ENCODE measurements around the gene PITRM1. TPM values are rescaled to one million over a fixed set of nuclear protein-coding genes. Genes with fewer than 3 reads are reported as not detected.

PITRM1 gene
- total and polyA plus RNA-seq, 7 donors, result 51.0 to 112 (median 78.8) TPM

- Histone ChIP-seq H3K4me3 (no peak overlapping the region), H3K4me1 (no peaks in the 10 kb centered on the region), H3K27ac (no peak overlapping the region), H3K27me3 (ENCODE audit: insufficient read depth in 3 of 3, low read length in 2 of 3) (peaks cover 0 to 2% (median 0%) of the 10 kb centered on the region in 3 donors), H3K9me3 (no peaks in the 10 kb centered on the region), H3K36me3 (ENCODE audit: insufficient read depth in 1 of 2, low read depth in 1 of 2) (no peaks in the 10 kb centered on the region)
- 73 to 77% (median 77%) methylated on average over 11 of the region's 11 CpGs for WGBS, 3 donors
- TF ChIP-seq, protein P1, sequence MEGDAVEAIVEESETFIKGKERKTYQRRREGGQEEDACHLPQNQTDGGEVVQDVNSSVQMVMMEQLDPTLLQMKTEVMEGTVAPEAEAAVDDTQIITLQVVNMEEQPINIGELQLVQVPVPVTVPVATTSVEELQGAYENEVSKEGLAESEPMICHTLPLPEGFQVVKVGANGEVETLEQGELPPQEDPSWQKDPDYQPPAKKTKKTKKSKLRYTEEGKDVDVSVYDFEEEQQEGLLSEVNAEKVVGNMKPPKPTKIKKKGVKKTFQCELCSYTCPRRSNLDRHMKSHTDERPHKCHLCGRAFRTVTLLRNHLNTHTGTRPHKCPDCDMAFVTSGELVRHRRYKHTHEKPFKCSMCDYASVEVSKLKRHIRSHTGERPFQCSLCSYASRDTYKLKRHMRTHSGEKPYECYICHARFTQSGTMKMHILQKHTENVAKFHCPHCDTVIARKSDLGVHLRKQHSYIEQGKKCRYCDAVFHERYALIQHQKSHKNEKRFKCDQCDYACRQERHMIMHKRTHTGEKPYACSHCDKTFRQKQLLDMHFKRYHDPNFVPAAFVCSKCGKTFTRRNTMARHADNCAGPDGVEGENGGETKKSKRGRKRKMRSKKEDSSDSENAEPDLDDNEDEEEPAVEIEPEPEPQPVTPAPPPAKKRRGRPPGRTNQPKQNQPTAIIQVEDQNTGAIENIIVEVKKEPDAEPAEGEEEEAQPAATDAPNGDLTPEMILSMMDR (IDR thresholded peaks at IDR 0.05), result no peak
- intact Hi-C loops (cut with DNase I), result no loop called here
- DNase-seq (no peak), ATAC-seq (no peak)
Measured at GRCh38 chr10:3206511-3207157, 34.1 kb upstream of the PITRM1 start.

DNA sequence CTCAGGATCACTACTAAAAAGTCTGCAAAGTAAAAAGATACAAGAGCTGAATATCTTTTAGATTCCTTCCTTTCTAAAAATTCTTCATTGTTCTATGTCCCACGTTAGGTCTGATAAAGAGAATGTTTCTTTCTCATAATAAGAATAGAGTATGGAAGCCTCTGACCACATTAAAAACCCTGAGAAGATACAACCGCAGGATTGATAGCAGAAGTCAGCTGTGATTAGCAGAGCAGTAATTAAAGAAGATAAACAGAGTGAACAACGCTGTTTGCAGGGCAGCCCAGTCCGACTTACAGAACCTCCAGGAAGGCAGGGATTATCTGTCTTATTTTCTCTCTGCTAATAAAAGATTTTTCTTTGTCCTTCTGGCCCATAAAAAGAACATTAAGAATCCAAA is 31.4 kb upstream of the PITRM1 start:
- intact Hi-C loops (cut with DNase I), result loop anchor here in 1 of 2 donors (2.0 kb wide), 1 partner anchor 1569 kb away; no protein-coding TSS in a partner anchor
- Histone ChIP-seq H3K9me3 (no peaks in the 10 kb centered on the region), H3K4me1 (no peaks in the 10 kb centered on the region), H3K36me3 (ENCODE audit: insufficient read depth in 1 of 2, low read depth in 1 of 2) (no peaks in the 10 kb centered on the region), H3K27me3 (ENCODE audit: insufficient read depth in 3 of 3, low read length in 2 of 3) (no peaks in the 10 kb centered on the region), H3K27ac (no peak overlapping the region), H3K4me3 (no peak overlapping the region)
- no peak for DNase-seq
- WGBS, 3 donors, result 73 to 82% (median 76%) methylated on average over 4 of the region's 4 CpGs
- no peak for ATAC-seq
- TF ChIP-seq, protein P1 (IDR thresholded peaks at IDR 0.05), result no peak

DNA sequence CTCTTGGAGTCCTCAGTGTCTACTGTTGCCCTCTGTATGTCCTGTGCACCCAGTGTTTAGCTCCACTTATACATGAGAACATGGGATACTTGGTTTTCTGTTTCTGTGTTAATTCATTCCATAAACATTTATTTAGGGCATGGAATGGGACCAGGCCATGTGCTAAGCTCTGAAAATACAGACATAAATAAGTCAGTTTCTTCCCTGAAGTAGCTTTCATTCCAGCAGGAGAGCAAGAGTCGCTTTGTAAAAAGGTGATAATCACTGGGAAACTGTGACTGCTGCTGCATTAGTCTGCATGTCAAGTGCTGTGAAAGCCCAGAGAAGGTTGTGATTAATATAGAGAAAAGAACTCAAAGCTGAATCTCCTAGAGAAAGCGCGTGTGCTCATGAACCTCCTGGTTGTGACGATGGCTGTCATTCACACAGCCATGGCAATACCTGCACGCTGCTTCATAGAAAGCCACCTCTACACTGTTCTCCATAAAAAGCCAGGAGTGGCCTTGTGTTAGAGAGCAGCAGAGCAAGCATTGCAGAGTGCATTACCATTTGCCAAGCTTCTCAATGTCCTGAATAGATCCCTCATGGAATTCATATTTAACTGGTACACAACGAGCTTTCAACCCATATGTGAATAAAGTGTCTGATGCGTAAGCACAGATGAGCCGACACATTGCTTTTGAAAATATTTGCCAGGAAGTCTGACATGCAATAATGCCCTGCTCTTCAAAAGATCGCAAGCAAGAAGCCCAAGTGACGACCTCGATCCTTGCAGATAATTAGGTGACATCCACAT is 30.6 kb upstream of the PITRM1 start:
- Histone ChIP-seq H3K27me3 (ENCODE audit: insufficient read depth in 3 of 3, low read length in 2 of 3) (no peaks in the 10 kb centered on the region), H3K36me3 (ENCODE audit: insufficient read depth in 1 of 2, low read depth in 1 of 2) (no peaks in the 10 kb centered on the region), H3K4me1 (no peaks in the 10 kb centered on the region), H3K9me3 (no peaks in the 10 kb centered on the region), H3K27ac (no peak overlapping the region), H3K4me3 (no peak overlapping the region)
- WGBS, 3 donors, result 74 to 85% (median 82%) methylated on average over 11 of the region's 11 CpGs
- DNase-seq (no peak), ATAC-seq (no peak)
- TF ChIP-seq, protein P1 (IDR thresholded peaks at IDR 0.05), result no peak
- intact Hi-C loops (cut with DNase I), result loop anchor here in 1 of 2 donors (2.0 kb wide), 1 partner anchor 1570 kb away; no protein-coding TSS in a partner anchor

GRCh38 chr10:3201796-3202195 is 29.2 kb upstream of the PITRM1 start:
- WGBS, 3 donors, result 73 to 80% (median 78%) methylated on average over 8 of the region's 8 CpGs
- Histone ChIP-seq H3K4me1 (peaks cover 7% of the 10 kb centered on the region), H3K4me3 (no peak overlapping the region), H3K9me3 (no peaks in the 10 kb centered on the region), H3K27ac (no peak overlapping the region), H3K27me3 (ENCODE audit: insufficient read depth in 3 of 3, low read length in 2 of 3) (no peaks in the 10 kb centered on the region), H3K36me3 (ENCODE audit: insufficient read depth in 1 of 2, low read depth in 1 of 2) (no peaks in the 10 kb centered on the region)
- TF ChIP-seq, protein P1 (IDR thresholded peaks at IDR 0.05), result no peak
- ATAC-seq (no peak), DNase-seq (no peak)
- intact Hi-C loops (cut with DNase I), result loop anchor here in 1 of 2 donors (2.0 kb wide), 1 partner anchor 1571 kb away; no protein-coding TSS in a partner anchor
